ENCODE data around the gene TECPR2. TPM values are rescaled to one million over a fixed set of nuclear protein-coding genes. Genes with fewer than 3 reads are reported as not detected.

Gene TECPR2
- total and polyA plus RNA-seq, 2 of the 13 experiments (the other 11 are each of a cell fraction or from before 2014, with no cell fraction given), result 3.5 to 5.7 TPM

- TF ChIP-seq ZNF407 (CRISPR knock-in tag; IDR thresholded peaks at IDR 0.05; ENCODE audit: not compliant biosample characterization) (no peak), BRD4 (CRISPR knock-in tag; IDR thresholded peaks at IDR 0.05) (peak; percentile 89), AHR (CRISPR knock-in tag; IDR thresholded peaks at IDR 0.05) (no peak), ZNF354B (CRISPR knock-in tag; IDR thresholded peaks at IDR 0.05) (no peak), SOX6 (IDR thresholded peaks at IDR 0.05) (no peak), SOX6 (CRISPR knock-in tag; IDR thresholded peaks at IDR 0.05) (0 out of 2 replicates have a peak, but pooled peaks have one; percentile 22), ZIK1 (CRISPR knock-in tag; IDR thresholded peaks at IDR 0.05; ENCODE audit: borderline replicate concordance, low read depth) (peak; percentile 42; the same call in 1 of the 2 replicates), KAT7 (CRISPR knock-in tag; IDR thresholded peaks at IDR 0.05; ENCODE audit: borderline replicate concordance) (no peak), HOXA5 (CRISPR knock-in tag; IDR thresholded peaks at IDR 0.05) (peak; percentile 28; the same call in 1 of the 2 replicates)
- TF ChIP-seq, protein P1, sequence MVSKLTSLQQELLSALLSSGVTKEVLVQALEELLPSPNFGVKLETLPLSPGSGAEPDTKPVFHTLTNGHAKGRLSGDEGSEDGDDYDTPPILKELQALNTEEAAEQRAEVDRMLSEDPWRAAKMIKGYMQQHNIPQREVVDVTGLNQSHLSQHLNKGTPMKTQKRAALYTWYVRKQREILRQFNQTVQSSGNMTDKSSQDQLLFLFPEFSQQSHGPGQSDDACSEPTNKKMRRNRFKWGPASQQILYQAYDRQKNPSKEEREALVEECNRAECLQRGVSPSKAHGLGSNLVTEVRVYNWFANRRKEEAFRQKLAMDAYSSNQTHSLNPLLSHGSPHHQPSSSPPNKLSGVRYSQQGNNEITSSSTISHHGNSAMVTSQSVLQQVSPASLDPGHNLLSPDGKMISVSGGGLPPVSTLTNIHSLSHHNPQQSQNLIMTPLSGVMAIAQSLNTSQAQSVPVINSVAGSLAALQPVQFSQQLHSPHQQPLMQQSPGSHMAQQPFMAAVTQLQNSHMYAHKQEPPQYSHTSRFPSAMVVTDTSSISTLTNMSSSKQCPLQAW (CRISPR knock-in tag; IDR thresholded peaks at IDR 0.05), result no peak
- TF ChIP-seq, protein P2, sequence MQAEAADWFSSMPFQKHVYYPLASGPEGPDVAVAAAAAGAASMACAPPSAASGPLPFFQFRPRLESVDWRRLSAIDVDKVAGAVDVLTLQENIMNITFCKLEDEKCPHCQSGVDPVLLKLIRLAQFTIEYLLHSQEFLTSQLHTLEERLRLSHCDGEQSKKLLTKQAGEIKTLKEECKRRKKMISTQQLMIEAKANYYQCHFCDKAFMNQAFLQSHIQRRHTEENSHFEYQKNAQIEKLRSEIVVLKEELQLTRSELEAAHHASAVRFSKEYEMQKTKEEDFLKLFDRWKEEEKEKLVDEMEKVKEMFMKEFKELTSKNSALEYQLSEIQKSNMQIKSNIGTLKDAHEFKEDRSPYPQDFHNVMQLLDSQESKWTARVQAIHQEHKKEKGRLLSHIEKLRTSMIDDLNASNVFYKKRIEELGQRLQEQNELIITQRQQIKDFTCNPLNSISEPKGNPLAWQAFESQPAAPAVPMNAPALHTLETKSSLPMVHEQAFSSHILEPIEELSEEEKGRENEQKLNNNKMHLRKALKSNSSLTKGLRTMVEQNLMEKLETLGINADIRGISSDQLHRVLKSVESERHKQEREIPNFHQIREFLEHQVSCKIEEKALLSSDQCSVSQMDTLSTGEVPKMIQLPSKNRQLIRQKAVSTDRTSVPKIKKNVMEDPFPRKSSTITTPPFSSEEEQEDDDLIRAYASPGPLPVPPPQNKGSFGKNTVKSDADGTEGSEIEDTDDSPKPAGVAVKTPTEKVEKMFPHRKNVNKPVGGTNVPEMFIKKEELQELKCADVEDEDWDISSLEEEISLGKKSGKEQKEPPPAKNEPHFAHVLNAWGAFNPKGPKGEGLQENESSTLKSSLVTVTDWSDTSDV (CRISPR knock-in tag; IDR thresholded peaks at IDR 0.05), result no peak
- TF ChIP-seq, protein P3, sequence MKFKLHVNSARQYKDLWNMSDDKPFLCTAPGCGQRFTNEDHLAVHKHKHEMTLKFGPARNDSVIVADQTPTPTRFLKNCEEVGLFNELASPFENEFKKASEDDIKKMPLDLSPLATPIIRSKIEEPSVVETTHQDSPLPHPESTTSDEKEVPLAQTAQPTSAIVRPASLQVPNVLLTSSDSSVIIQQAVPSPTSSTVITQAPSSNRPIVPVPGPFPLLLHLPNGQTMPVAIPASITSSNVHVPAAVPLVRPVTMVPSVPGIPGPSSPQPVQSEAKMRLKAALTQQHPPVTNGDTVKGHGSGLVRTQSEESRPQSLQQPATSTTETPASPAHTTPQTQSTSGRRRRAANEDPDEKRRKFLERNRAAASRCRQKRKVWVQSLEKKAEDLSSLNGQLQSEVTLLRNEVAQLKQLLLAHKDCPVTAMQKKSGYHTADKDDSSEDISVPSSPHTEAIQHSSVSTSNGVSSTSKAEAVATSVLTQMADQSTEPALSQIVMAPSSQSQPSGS (CRISPR knock-in tag; IDR thresholded peaks at IDR 0.05), result peak; percentile 54; the same call in 1 of the 2 replicates
These were observed 43.2 kb upstream of the TECPR2 start, which contains the start of gene ZNF839 (continued) for GRCh38 chr14:102319351-102320032.
